ENCODE data around the gene GRXCR1. TPM values are rescaled to one million over a fixed set of nuclear protein-coding genes. Genes with fewer than 3 reads are reported as not detected.
A peak's percentile ranks its signal among the peaks of the same experiment; 100 is the strongest.

GRXCR1 gene
- not detected for total RNA-seq

DNA sequence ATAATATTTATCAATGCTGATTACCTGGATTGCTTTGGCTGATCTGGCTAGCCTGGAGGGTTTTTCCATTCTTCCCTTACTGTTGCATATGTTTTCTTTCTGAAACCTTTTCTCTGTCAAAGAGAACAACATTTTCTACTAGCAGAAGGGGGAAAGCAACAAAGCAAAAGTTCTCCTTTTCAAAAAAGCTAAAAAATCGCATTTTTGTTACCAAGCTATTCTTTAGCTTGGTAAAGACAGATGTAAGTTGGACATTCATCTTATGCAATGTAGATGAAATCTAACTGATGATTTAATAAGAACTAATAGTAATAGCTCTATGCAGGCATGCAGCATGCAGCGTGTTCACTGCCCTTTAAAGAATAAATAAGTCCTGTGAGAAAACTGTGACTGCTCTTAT is at the start of gene GRXCR1:
GRXCR1 (plus strand) TSS at position 301 of the 400 bp plus-strand sequence. CDS start 554 bp downstream, outside the sequence.
- no peak for DNase-seq

DNA sequence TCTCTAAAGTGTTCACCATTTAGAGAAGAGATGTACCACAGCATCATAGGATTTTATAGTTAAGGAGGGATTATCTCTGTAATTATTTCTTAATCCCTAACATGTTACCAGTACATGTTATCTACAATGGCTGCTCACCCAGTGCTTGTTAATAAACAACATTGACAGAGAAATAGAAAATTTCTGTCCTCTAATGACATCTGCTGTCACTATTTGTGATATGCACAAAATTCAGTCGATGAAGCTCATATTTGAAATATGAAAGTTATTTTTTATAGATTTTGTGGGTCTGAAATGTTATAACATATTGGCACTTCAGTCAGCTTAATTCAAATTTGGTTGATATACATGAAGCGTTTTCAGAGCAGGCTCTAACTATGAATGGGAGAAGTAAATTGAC is 48.8 kb upstream of the GRXCR1 start:
- DNase-seq: no peak

DNA sequence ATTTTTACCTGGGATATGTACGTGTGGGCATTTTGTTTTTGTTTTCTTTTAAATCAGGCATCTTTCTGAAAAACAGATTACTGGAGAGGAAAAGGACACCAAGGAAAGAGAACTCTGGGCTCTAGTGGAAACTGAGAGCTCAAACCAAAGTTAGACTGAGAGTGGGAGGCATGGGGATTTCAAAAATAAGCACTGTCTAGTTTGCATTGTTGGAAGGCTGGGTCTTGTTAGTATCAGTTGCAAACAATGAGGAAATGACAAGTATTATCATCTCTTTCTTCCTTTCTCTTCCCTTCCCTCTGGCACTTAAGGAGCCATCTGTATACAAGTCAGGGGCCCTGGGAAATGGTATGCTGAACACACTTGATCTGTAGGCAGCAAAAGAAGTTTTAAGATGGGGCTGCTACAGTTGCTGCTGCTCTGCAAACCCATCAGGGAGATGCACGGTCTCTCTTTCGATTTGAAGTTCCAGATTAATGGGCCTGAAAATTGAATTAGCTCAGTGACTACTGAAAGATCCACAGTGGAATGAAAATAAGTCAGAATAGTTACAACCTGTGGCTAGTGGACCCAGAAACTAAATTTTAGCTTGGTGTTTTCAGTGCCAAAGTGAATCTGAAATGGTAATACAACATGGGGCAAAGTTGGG is 48.0 kb upstream of the GRXCR1 start:
- no peak for DNase-seq

DNA sequence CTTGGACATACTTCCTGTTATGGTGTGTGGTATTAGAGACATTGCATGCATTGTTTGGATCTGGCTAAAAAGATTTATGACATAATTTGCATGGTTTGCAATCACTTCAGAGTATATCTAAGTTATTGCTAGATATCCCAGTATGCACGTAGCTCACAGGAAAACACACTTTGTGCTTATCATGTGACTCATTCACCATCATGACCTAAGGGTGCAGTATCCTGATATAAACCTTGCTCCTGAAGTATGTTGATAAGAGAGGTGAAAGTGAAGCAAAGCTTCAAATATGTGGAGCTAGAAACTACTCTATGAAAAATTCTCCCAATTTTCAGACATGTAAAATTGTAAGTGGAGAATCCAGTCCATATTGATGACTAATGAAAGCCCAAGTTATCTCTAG is 46.9 kb upstream of the GRXCR1 start:
- DNase-seq: no peak

- DNase-seq: no peak
These were observed 36.7 kb upstream of the GRXCR1 start for GRCh38 chr4:42855779-42856178.

- no peak for DNase-seq
These were observed 26.8 kb upstream of the GRXCR1 start for GRCh38 chr4:42865572-42866189.

GRCh38 chr4:42871261-42871660 is 21.3 kb upstream of the GRXCR1 start:
- DNase-seq: no peak

GRCh38 chr4:42871671-42872290 is 20.7 kb upstream of the GRXCR1 start:
- no peak for DNase-seq

- DNase-seq: no peak
These were observed 13.7 kb upstream of the GRXCR1 start for GRCh38 chr4:42878863-42879262.

DNA sequence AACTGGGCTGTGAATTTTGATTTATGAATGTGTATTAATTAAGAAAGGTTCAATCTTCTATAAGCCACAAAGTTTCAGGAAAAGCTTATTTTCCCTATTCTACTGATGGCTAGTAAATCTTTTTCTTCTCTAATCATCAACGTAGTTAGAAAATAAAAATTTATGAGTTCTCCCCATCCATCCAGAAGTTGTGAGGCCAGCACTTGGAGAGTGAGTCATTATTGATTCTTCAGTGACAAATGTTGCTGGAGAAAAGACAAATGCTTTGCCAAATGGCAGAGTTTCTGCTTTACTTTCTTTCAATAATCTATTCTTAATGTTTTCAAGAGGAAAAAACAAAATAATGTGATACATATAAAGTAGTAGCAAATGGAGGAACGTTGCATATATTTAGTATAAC is 11.3 kb upstream of the GRXCR1 start:
- DNase-seq: no peak

DNA sequence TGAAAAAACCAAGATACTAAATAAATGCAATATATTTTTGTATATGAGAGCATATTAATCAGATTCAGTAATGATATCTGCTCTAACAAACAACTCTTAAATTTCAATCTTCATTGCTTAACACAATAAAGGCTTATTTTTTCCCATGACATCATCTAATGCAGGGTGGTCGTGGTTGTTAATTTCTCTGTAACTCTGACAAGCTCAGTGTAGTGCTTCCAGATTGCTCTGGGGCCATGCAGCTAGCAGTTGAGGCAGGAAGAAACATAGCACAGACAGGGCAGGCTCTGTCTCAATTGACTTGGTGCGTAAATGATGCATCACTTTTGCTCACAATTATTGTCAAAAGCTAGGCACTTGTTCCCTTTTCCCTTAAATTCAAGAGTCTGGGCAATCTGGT is 869 bp upstream of the GRXCR1 start:
- no peak for DNase-seq

GRCh38 chr4:42895452-42895851 is 2.9 kb downstream of the GRXCR1 start:
- DNase-seq: no peak

- DNase-seq: peak; percentile 4
These were observed 12.5 kb downstream of the GRXCR1 start for GRCh38 chr4:42904986-42905385.

- no peak for DNase-seq
These were observed 13.1 kb downstream of the GRXCR1 start for GRCh38 chr4:42905591-42905990.

DNA sequence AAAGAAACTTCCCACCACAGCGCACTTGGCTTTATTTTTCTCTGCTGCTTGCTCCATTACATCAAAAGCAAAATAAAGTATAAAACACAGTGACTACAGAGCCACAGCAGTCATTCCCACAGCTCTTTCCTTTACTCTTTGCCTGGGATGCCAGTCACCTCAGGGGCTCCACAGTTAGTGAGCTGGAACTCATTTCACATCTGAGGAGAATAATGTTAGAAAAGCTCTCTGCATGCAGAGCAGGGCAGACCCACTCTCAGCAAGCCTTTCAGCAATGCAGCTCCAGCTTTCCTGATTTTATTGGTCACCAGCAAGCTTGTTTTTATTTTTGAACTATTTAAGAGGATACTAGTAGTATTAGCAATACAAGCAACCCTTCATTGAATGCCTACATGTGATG is 13.8 kb downstream of the GRXCR1 start:
- DNase-seq: no peak

- no peak for DNase-seq
These were observed 14.6 kb downstream of the GRXCR1 start for GRCh38 chr4:42906891-42907759.

- DNase-seq: no peak
These were observed 17.9 kb downstream of the GRXCR1 start for GRCh38 chr4:42910459-42910858.

GRCh38 chr4:42914937-42915336 is 22.4 kb downstream of the GRXCR1 start:
- no peak for DNase-seq

DNA sequence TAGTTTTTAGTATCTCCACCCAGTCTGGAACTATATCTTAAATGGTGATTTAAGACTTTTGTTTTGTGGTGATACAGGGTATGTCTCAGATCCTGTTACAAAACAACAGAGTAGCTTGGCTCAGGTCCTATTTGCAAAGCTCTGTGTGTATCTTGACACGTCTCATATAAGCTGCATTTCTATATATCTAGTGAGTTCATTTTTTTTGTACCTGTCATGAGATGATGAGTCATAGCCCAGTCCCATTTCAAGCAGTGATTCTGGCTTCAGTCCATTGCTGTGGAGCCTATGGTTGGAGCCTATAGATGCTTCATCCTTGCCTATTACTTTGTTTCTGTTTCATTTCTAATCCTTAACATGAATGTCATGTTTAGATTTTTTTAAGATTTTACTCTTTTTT is 23.0 kb downstream of the GRXCR1 start:
- peak; percentile 38 for DNase-seq

DNA sequence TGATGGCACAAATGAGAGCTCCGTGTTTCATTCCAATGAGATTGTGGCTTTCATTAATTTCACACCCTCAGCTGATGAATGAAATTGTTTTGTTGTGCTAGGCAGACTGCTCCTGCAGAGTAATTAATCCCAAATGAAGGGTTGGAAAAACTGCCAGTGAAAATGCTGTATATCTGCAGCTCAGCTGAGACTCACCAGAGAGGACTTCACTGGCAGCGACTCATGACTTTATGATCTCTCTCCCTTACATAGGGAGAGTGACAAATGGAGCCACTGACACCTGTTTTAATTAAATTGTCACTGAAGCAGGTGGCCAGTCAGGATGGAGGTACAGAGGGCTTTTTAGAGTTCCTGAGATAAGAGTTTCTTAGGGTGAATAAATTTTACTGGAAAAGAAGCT is 24.8 kb downstream of the GRXCR1 start:
- DNase-seq: no peak

GRCh38 chr4:42923431-42923830 is 30.9 kb downstream of the GRXCR1 start:
- no peak for DNase-seq

DNA sequence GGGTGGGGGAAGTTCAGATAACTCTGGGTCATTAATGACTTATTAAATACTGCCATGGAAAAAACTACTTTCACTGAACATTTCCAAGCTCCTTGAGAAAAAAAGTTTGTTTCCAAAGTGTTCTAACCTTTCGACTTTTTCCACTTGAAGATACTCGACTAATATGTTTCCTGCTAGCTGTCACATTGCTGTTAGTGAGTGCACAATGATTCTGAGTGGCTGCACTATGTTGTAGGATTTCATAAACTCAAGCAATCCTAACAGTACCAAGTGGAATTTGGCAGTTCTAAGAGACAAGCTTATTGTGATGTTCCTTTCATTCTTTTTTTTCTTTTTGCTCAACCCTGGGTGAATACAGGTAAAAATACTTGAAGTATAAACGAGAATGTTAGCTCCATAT is 33.4 kb downstream of the GRXCR1 start:
- DNase-seq: no peak

DNA sequence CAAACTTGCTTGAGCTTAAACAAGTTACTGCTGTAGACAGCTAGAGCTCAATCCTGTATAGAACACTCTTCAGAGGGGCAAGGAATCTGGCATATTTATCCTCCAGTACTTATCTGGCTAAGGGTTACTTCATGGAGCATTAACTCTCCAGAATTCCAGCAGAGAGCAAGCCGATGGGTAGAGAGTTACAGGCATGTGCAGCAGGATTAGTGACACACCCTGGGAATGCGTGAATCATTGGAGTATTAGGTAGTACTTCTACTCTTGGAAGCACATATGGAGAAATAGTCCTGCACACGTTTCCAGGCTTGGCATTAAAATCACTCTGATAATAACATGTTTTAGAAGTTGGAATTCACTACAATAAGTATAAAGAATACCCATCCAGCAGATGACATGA is 35.4 kb downstream of the GRXCR1 start:
- no peak for DNase-seq

Data from occipital lobe (tissue), 2 donors.